A673 (cell line): Measurements from ENCODE around the gene GBF1.
"Not testable (repeated sequence)": the region's sequence is repeated elsewhere in the genome, so short reads cannot be mapped to it uniquely, and the experiment has no call there.

ENCODE experiments used
- EZH2 ChIP-seq: fragments of 200-600 bp; sonication (generic); IDR thresholded peaks from 2 replicates; pipeline ENCODE4 v1.6.1; 2017; ENCODE audit warnings: borderline replicate concordance, low read depth, mild to moderate bottlenecking, mixed read lengths, antibody characterized with exemption, low read length; ENCODE audit not compliant: poor library complexity, severe bottlenecking
- TF ChIP-seq, protein P1 (sequence below): fragments of 300-800, 200-600 bp; sonication (generic); conservative IDR thresholded peaks from 2 replicates; pipeline ENCODE4 v1.5.1; 2017; ENCODE audit warnings: low read depth, mild to moderate bottlenecking, antibody characterized with exemption, low read length, moderate library complexity, mixed read lengths

DNA sequence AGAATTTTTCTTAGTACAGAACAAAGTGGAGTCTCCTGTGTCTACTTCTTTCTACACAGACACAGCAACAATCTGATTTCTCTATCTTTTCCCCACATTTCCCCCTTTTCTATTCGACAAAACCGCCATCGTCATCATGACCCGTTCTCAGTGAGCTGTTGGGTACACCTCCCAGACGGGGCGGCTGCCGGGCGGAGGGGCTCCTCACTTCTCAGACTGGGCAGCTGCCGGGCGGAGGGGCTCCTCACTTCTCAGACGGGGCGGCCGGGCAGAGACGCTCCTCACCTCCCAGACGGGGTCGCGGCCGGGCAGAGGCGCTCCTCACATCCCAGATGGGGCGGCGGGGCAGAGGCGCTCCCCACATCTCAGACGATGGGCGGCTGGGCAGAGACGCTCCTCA, 56.0 kb downstream of the GBF1 start:
- TF ChIP-seq, protein P1, sequence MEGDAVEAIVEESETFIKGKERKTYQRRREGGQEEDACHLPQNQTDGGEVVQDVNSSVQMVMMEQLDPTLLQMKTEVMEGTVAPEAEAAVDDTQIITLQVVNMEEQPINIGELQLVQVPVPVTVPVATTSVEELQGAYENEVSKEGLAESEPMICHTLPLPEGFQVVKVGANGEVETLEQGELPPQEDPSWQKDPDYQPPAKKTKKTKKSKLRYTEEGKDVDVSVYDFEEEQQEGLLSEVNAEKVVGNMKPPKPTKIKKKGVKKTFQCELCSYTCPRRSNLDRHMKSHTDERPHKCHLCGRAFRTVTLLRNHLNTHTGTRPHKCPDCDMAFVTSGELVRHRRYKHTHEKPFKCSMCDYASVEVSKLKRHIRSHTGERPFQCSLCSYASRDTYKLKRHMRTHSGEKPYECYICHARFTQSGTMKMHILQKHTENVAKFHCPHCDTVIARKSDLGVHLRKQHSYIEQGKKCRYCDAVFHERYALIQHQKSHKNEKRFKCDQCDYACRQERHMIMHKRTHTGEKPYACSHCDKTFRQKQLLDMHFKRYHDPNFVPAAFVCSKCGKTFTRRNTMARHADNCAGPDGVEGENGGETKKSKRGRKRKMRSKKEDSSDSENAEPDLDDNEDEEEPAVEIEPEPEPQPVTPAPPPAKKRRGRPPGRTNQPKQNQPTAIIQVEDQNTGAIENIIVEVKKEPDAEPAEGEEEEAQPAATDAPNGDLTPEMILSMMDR: not testable (repeated sequence)
- TF ChIP-seq EZH2: not testable (repeated sequence)
